Fibroblast of the aortic adventitia (primary cell): Measurements from ENCODE around the gene SLC35D1. TPM values are rescaled to one million over a fixed set of nuclear protein-coding genes. Genes with fewer than 3 reads are reported as not detected.
"Not testable (repeated sequence)": the region's sequence is repeated elsewhere in the genome, so short reads cannot be mapped to it uniquely, and the experiment has no call there.

Source experiments
- DNase-seq: peaks from one replicate; pipeline ENCODE4 v3.0.0-alpha.2; 2010; ENCODE audit warnings: low read depth
- H3K4me3 ChIP-seq: 2 replicates; pipeline ENCODE4 v1.5.1; 2011; ENCODE audit warnings: low read depth, mild to moderate bottlenecking, control low read depth, low read length, moderate library complexity
- CTCF ChIP-seq: IDR thresholded peaks from 2 replicates; pipeline ENCODE4 v1.5.1; 2011; ENCODE audit warnings: mild to moderate bottlenecking, low read length, control low read depth, inconsistent platforms; ENCODE audit not compliant: insufficient read depth
- total RNA-seq: library from RNA; depleted of rRNA; stranded (reverse); fragments of >200 nt; gene quantifications from 2 replicates; pipeline ENCODE4 v1.2.3, GENCODE V29; 2012; ENCODE audit warnings: low replicate concordance

The SLC35D1 gene
- total RNA-seq, 1 donor: 12.6 TPM

- no peak overlapping the region for H3K4me3 ChIP-seq
- DNase-seq: no peak
These were observed 71.2 kb downstream of the SLC35D1 start for GRCh38 chr1:66982561-66983260.

GRCh38 chr1:66981679-66982078 lies 72.3 kb downstream of the SLC35D1 start:
- DNase-seq: peak; percentile 51
- H3K4me3 ChIP-seq: peak overlapping the region; percentile 25
- no peak for TF ChIP-seq CTCF

More at GRCh38 chr1:66982561-66983260, 71.2 kb downstream of the SLC35D1 start:
- no peak for TF ChIP-seq CTCF

GRCh38 chr1:66980745-66981367 lies 73.1 kb downstream of the SLC35D1 start:
- no peak for TF ChIP-seq CTCF
- peak; percentile 42 for DNase-seq
- H3K4me3 ChIP-seq: no peak overlapping the region

GRCh38 chr1:66979621-66980020 lies 74.3 kb downstream of the SLC35D1 start:
- not testable (repeated sequence) for H3K4me3 ChIP-seq, DNase-seq

- no peak for TF ChIP-seq CTCF
- H3K4me3 ChIP-seq: no peak overlapping the region
- DNase-seq: no peak
These were observed 75.7 kb downstream of the SLC35D1 start for GRCh38 chr1:66978201-66978600.

GRCh38 chr1:66968574-66968973 lies 85.4 kb downstream of the SLC35D1 start:
- H3K4me3 ChIP-seq: no peak overlapping the region
- DNase-seq: no peak
- TF ChIP-seq CTCF: no peak

- H3K4me3 ChIP-seq, DNase-seq: not testable (repeated sequence)
These were observed 87.6 kb downstream of the SLC35D1 start for GRCh38 chr1:66966188-66966873.
